ENCODE data around the gene CAPSL.

GRCh38 chr5:35954175-35954574 is 15.8 kb upstream of the CAPSL start:
- no peak for TF ChIP-seq EZH2phosphoT487 (IDR thresholded peaks at IDR 0.05; ENCODE audit: insufficient read depth, low read depth)
- TF ChIP-seq EZH2 (IDR thresholded peaks at IDR 0.05; ENCODE audit: insufficient read depth, poor library complexity, severe bottlenecking) = no peak
